22Rv1 (cell line): ENCODE results near the gene NRXN3.

Experiments
- H3K27ac ChIP-seq: fragments of 450-650 bp; 2 replicates; pipeline ENCODE4 v1.5.1; 2017
- CTCF ChIP-seq: fragments of 450-650 bp; IDR thresholded peaks from 2 replicates; pipeline ENCODE4 v1.5.1; 2017; ENCODE audit warnings: mild to moderate bottlenecking
- ZFX ChIP-seq: fragments of 450-650 bp; IDR thresholded peaks from 2 replicates; pipeline ENCODE4 v1.6.1; 2017; ENCODE audit warnings: antibody characterized with exemption, borderline replicate concordance

NRXN3 gene

GRCh38 chr14:79704041-79704807 lies 1534.1 kb downstream of the NRXN3 start:
- H3K27ac ChIP-seq: no peak overlapping the region
- TF ChIP-seq ZFX (no peak), CTCF (no peak)

- TF ChIP-seq ZFX (no peak), CTCF (no peak)
- H3K27ac ChIP-seq: no peak overlapping the region
Measured at GRCh38 chr14:79705126-79705894, 1535.1 kb downstream of the NRXN3 start.

- no peak overlapping the region for H3K27ac ChIP-seq
- TF ChIP-seq ZFX: no peak
- TF ChIP-seq CTCF: no peak
Measured at GRCh38 chr14:79706382-79706781, 1536.2 kb downstream of the NRXN3 start.

- TF ChIP-seq CTCF: no peak
- no peak for TF ChIP-seq ZFX
- H3K27ac ChIP-seq: no peak overlapping the region
Measured at GRCh38 chr14:79708426-79709388, 1538.5 kb downstream of the NRXN3 start.

- TF ChIP-seq ZFX (no peak), CTCF (no peak)
- H3K27ac ChIP-seq: no peak overlapping the region
Measured at GRCh38 chr14:79709573-79709972, 1539.4 kb downstream of the NRXN3 start.

- TF ChIP-seq CTCF (no peak), ZFX (no peak)
- no peak overlapping the region for H3K27ac ChIP-seq
Measured at GRCh38 chr14:79712302-79712950, 1542.3 kb downstream of the NRXN3 start.
